VCaP (cell line): ENCODE results near the gene PAM16.
"Not testable (repeated sequence)": the region's sequence is repeated elsewhere in the genome, so short reads cannot be mapped to it uniquely, and the experiment has no call there.

ENCODE experiments used
- H3K27ac ChIP-seq: fragments of 450-650 bp; 2 replicates; pipeline ENCODE4 v1.5.1; 2017
- CTCF ChIP-seq: fragments of 450-650 bp; conservative IDR thresholded peaks from 2 replicates; pipeline ENCODE4 v1.5.1; 2017; ENCODE audit warnings: mild to moderate bottlenecking, moderate library complexity

The PAM16 gene

GRCh38 chr16:4350365-4350786, 745 bp downstream of the PAM16 start:
- H3K27ac ChIP-seq: peak overlapping the region; percentile 78
- no peak for TF ChIP-seq CTCF

GRCh38 chr16:4349332-4349731, 1.8 kb downstream of the PAM16 start:
- no peak overlapping the region for H3K27ac ChIP-seq
- TF ChIP-seq CTCF: no peak

GRCh38 chr16:4347765-4348509, 3.2 kb downstream of the PAM16 start:
- no peak overlapping the region for H3K27ac ChIP-seq
- no peak for TF ChIP-seq CTCF

GRCh38 chr16:4347010-4347409, 4.1 kb downstream of the PAM16 start:
- no peak overlapping the region for H3K27ac ChIP-seq
- TF ChIP-seq CTCF: no peak

GRCh38 chr16:4345836-4346781, 5.0 kb downstream of the PAM16 start:
- H3K27ac ChIP-seq: no peak overlapping the region; the same call in 1 of the 2 replicates
- TF ChIP-seq CTCF: no peak

GRCh38 chr16:4344983-4345835, 5.9 kb downstream of the PAM16 start:
- TF ChIP-seq CTCF: no peak
- H3K27ac ChIP-seq: peak overlapping the region; percentile 19; the same call in 1 of the 2 replicates

- H3K27ac ChIP-seq: not testable (repeated sequence)
Observed at GRCh38 chr16:4344300-4344982, 6.7 kb downstream of the PAM16 start.
